ENCODE measurements around the gene CCDC9.

CCDC9 gene

GRCh38 chr19:47280183-47280797 lies 24.0 kb downstream of the CCDC9 start:
- Histone ChIP-seq H3K27ac (ENCODE audit: low read length) (no peak overlapping the region), H4K20me1 (ENCODE audit: insufficient read depth, low read length) (peaks cover 14% of the 10 kb centered on the region), H3K27me3 (ENCODE audit: insufficient read depth, low read length, poor library complexity) (no peaks in the 10 kb centered on the region), H3K36me3 (ENCODE audit: insufficient read depth, low read length) (peaks cover 3% of the 10 kb centered on the region; the same call in 1 of the 2 replicates), H3K4me3 (ENCODE audit: low read depth in 1 of 2, low read length in 2 of 2) (no peak overlapping the region), H3K4me1 (ENCODE audit: insufficient read depth, low read length) (peaks cover 4% of the 10 kb centered on the region), H3K9ac (ENCODE audit: low read depth, low read length) (no peak overlapping the region), H3K79me2 (ENCODE audit: insufficient read depth, low read length) (peaks cover 3% of the 10 kb centered on the region; the same call in 1 of the 2 replicates), H3K4me2 (ENCODE audit: insufficient read depth, low read length) (no peak overlapping the region), H2AFZ (ENCODE audit: low read depth, low read length) (no peak overlapping the region), H3K9me3 (ENCODE audit: insufficient read depth, low read length, severe bottlenecking) (no peaks in the 10 kb centered on the region)
- DNase-seq, result peak; percentile 63
- TF ChIP-seq, protein P1, sequence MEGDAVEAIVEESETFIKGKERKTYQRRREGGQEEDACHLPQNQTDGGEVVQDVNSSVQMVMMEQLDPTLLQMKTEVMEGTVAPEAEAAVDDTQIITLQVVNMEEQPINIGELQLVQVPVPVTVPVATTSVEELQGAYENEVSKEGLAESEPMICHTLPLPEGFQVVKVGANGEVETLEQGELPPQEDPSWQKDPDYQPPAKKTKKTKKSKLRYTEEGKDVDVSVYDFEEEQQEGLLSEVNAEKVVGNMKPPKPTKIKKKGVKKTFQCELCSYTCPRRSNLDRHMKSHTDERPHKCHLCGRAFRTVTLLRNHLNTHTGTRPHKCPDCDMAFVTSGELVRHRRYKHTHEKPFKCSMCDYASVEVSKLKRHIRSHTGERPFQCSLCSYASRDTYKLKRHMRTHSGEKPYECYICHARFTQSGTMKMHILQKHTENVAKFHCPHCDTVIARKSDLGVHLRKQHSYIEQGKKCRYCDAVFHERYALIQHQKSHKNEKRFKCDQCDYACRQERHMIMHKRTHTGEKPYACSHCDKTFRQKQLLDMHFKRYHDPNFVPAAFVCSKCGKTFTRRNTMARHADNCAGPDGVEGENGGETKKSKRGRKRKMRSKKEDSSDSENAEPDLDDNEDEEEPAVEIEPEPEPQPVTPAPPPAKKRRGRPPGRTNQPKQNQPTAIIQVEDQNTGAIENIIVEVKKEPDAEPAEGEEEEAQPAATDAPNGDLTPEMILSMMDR (IDR thresholded peaks at IDR 0.05; ENCODE audit: borderline replicate concordance, extremely low read depth, low read length, poor library complexity, severe bottlenecking), result peak; percentile 66
- no peak for TF ChIP-seq EZH2 (IDR thresholded peaks at IDR 0.05; ENCODE audit: borderline replicate concordance, low read depth, low read length, severe bottlenecking)
- ATAC-seq (ENCODE audit: insufficient read depth, low read depth), result peak; percentile 67; the same call in 1 of the 3 replicates

DNA sequence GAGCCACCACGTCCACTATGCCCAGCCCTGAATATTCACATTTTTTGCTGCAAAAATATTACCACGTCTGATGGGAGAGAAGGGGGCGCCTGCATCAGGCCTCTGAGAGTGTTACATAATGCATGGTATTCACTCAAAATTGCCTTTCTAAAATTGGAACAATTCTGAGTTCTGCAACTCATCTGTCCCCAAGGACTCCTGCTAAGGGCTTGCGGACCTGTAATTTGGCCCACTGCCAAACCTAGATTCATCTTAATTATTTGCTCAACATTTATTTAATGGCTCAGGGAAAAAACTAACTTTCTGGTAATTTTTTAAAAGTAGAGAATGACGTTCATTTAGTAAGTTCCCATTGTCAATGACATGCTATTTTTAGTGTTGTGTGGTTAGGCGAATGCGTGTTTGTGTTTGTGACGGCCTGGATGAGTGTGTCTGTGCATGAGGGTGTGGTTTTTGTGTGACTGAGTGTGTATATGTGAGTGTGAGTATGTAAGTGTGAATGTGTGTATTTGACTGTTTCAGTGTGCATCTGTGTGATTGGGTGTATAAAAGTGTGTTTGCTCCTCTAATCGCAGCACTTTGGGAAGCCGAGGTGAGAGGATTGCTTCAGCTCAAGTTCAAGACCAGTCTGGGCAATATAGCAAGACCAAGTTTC lies 27.2 kb downstream of the CCDC9 start:
- TF ChIP-seq, protein P1 (IDR thresholded peaks at IDR 0.05; ENCODE audit: borderline replicate concordance, extremely low read depth, low read length, poor library complexity, severe bottlenecking), result no peak
- TF ChIP-seq EZH2 (IDR thresholded peaks at IDR 0.05; ENCODE audit: borderline replicate concordance, low read depth, low read length, severe bottlenecking), result no peak
- Histone ChIP-seq H3K4me1 (ENCODE audit: insufficient read depth, low read length) (no peaks in the 10 kb centered on the region), H3K27ac (ENCODE audit: low read length) (no peak overlapping the region), H4K20me1 (ENCODE audit: insufficient read depth, low read length) (peaks cover 3% of the 10 kb centered on the region; the same call in 1 of the 2 replicates), H3K4me3 (ENCODE audit: low read depth in 1 of 2, low read length in 2 of 2) (no peak overlapping the region), H3K36me3 (ENCODE audit: insufficient read depth, low read length) (no peaks in the 10 kb centered on the region), H3K4me2 (ENCODE audit: insufficient read depth, low read length) (no peak overlapping the region), H3K79me2 (ENCODE audit: insufficient read depth, low read length) (no peaks in the 10 kb centered on the region), H3K9ac (ENCODE audit: low read depth, low read length) (no peak overlapping the region), H3K9me3 (ENCODE audit: insufficient read depth, low read length, severe bottlenecking) (no peaks in the 10 kb centered on the region), H3K27me3 (ENCODE audit: insufficient read depth, low read length, poor library complexity) (no peaks in the 10 kb centered on the region), H2AFZ (ENCODE audit: low read depth, low read length) (no peak overlapping the region)
- ATAC-seq (ENCODE audit: insufficient read depth, low read depth) (no peak), DNase-seq (no peak)

GRCh38 chr19:47284324-47284899 lies 28.1 kb downstream of the CCDC9 start:
- Histone ChIP-seq H3K27me3 (ENCODE audit: insufficient read depth, low read length, poor library complexity) (no peaks in the 10 kb centered on the region), H3K4me3 (ENCODE audit: low read depth in 1 of 2, low read length in 2 of 2) (no peak overlapping the region), H3K27ac (ENCODE audit: low read length) (no peak overlapping the region), H2AFZ (ENCODE audit: low read depth, low read length) (no peak overlapping the region), H3K4me2 (ENCODE audit: insufficient read depth, low read length) (no peak overlapping the region), H4K20me1 (ENCODE audit: insufficient read depth, low read length) (peaks cover 3% of the 10 kb centered on the region; the same call in 1 of the 2 replicates), H3K9ac (ENCODE audit: low read depth, low read length) (no peak overlapping the region), H3K79me2 (ENCODE audit: insufficient read depth, low read length) (no peaks in the 10 kb centered on the region), H3K4me1 (ENCODE audit: insufficient read depth, low read length) (no peaks in the 10 kb centered on the region), H3K9me3 (ENCODE audit: insufficient read depth, low read length, severe bottlenecking) (no peaks in the 10 kb centered on the region), H3K36me3 (ENCODE audit: insufficient read depth, low read length) (no peaks in the 10 kb centered on the region)
- peak; percentile 50 for DNase-seq
- ATAC-seq (ENCODE audit: insufficient read depth, low read depth), result peak; percentile 58
- TF ChIP-seq, protein P1 (IDR thresholded peaks at IDR 0.05; ENCODE audit: borderline replicate concordance, extremely low read depth, low read length, poor library complexity, severe bottlenecking), result peak; percentile 96
- TF ChIP-seq EZH2 (IDR thresholded peaks at IDR 0.05; ENCODE audit: borderline replicate concordance, low read depth, low read length, severe bottlenecking), result no peak

All from DND-41 (cell line).